ENCODE measurements around the gene ARAP3. TPM values are rescaled to one million over a fixed set of nuclear protein-coding genes. Genes with fewer than 3 reads are reported as not detected.

Gene ARAP3
- total and polyA plus RNA-seq, 9 of the 15 experiments (the other 6 are each of a cell fraction or from before 2014, with no cell fraction given): 0.83 to 25.7 (median 6.4) TPM

DNA sequence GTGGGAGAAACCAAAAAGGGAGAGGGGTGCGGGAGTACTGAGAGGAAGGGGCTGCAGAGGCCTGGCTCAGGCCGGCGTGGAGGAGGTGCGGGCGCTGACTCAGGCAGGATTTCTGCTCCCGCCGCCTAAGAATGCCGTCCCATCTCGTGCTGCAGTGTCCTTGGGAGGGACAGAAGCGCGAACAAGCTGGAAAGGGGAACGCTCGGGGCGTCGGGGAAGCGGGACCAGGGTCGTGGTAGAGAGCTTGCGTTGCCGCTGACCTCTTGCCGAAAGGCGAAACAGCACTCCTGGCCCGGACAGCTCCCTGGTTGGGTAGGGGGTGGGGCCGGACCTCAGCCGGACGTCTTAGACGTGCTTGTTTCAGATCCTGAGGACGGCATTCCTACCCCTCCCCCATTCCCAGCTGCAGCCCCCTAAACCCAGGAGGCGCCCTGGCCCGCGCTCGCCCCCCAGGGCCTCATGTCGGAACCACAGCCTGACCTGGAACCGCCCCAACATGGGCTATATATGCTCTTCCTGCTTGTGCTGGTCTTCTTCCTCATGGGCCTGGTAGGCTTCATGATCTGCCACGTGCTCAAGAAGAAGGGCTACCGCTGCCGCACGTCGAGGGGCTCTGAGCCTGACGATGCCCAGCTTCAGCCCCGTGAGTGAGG, 44.1 kb downstream of the ARAP3 start (continued):
- TF ChIP-seq, protein P1, sequence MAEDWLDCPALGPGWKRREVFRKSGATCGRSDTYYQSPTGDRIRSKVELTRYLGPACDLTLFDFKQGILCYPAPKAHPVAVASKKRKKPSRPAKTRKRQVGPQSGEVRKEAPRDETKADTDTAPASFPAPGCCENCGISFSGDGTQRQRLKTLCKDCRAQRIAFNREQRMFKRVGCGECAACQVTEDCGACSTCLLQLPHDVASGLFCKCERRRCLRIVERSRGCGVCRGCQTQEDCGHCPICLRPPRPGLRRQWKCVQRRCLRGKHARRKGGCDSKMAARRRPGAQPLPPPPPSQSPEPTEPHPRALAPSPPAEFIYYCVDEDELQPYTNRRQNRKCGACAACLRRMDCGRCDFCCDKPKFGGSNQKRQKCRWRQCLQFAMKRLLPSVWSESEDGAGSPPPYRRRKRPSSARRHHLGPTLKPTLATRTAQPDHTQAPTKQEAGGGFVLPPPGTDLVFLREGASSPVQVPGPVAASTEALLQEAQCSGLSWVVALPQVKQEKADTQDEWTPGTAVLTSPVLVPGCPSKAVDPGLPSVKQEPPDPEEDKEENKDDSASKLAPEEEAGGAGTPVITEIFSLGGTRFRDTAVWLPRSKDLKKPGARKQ (CRISPR knock-in tag; IDR thresholded peaks at IDR 0.05): no peak
- TF ChIP-seq SMARCE1 (IDR thresholded peaks at IDR 0.05) (no peak), ARHGAP35 (IDR thresholded peaks at IDR 0.05; ENCODE audit: partially characterized antibody) (no peak), ATF7 (IDR thresholded peaks at IDR 0.05) (0 out of 2 replicates have a peak, but pooled peaks have one; percentile 18), NCOA1 (IDR thresholded peaks at IDR 0.05; ENCODE audit: low read depth) (peak; percentile 47), SRSF3 (IDR thresholded peaks at IDR 0.05; ENCODE audit: insufficient read depth, low read length) (no peak), BRCA1 (IDR thresholded peaks at IDR 0.05) (no peak), BRCA1 (CRISPR knock-in tag; IDR thresholded peaks at IDR 0.05) (0 out of 2 replicates have a peak, but pooled peaks have one; percentile 36), CBFB (CRISPR knock-in tag; IDR thresholded peaks at IDR 0.05) (no peak), NCOA6 (IDR thresholded peaks at IDR 0.05) (peak; percentile 83), ZNF785 (CRISPR knock-in tag; IDR thresholded peaks at IDR 0.05) (no peak), RAD21 (CRISPR knock-in tag; conservative IDR thresholded peaks at IDR 0.05 in 1 of 2, IDR thresholded peaks at IDR 0.05 in 1 of 2) (peak in 1 of 2 experiments; percentile 54; a peak in 2 of 4 replicates), NFIX (CRISPR knock-in tag; IDR thresholded peaks at IDR 0.05; ENCODE audit: low read depth) (no peak), PPARD (CRISPR knock-in tag; IDR thresholded peaks at IDR 0.05) (no peak), RFX5 (IDR thresholded peaks at IDR 0.05; ENCODE audit: low read depth, low read length) (no peak)
- TF ChIP-seq, protein P2, sequence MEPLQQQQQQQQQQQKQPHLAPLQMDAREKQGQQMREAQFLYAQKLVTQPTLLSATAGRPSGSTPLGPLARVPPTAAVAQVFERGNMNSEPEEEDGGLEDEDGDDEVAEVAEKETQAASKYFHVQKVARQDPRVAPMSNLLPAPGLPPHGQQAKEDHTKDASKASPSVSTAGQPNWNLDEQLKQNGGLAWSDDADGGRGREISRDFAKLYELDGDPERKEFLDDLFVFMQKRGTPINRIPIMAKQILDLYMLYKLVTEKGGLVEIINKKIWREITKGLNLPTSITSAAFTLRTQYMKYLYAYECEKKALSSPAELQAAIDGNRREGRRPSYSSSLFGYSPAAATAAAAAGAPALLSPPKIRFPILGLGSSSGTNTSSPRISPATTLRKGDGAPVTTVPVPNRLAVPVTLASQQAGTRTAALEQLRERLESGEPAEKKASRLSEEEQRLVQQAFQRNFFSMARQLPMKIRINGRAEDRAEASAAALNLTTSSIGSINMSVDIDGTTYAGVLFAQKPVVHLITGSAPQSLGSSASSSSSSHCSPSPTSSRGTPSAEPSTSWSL (CRISPR knock-in tag; IDR thresholded peaks at IDR 0.05; ENCODE audit: borderline replicate concordance): no peak
- TF ChIP-seq, protein P3, sequence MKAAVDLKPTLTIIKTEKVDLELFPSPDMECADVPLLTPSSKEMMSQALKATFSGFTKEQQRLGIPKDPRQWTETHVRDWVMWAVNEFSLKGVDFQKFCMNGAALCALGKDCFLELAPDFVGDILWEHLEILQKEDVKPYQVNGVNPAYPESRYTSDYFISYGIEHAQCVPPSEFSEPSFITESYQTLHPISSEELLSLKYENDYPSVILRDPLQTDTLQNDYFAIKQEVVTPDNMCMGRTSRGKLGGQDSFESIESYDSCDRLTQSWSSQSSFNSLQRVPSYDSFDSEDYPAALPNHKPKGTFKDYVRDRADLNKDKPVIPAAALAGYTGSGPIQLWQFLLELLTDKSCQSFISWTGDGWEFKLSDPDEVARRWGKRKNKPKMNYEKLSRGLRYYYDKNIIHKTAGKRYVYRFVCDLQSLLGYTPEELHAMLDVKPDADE (conservative IDR thresholded peaks at IDR 0.05; ENCODE audit: control insufficient read depth, low read depth, low read length): peak; percentile 89
- TF ChIP-seq, protein P4, sequence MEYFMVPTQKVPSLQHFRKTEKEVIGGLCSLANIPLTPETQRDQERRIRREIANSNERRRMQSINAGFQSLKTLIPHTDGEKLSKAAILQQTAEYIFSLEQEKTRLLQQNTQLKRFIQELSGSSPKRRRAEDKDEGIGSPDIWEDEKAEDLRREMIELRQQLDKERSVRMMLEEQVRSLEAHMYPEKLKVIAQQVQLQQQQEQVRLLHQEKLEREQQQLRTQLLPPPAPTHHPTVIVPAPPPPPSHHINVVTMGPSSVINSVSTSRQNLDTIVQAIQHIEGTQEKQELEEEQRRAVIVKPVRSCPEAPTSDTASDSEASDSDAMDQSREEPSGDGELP (CRISPR knock-in tag; IDR thresholded peaks at IDR 0.05; ENCODE audit: borderline replicate concordance): peak; percentile 90
- TF ChIP-seq, protein P5, sequence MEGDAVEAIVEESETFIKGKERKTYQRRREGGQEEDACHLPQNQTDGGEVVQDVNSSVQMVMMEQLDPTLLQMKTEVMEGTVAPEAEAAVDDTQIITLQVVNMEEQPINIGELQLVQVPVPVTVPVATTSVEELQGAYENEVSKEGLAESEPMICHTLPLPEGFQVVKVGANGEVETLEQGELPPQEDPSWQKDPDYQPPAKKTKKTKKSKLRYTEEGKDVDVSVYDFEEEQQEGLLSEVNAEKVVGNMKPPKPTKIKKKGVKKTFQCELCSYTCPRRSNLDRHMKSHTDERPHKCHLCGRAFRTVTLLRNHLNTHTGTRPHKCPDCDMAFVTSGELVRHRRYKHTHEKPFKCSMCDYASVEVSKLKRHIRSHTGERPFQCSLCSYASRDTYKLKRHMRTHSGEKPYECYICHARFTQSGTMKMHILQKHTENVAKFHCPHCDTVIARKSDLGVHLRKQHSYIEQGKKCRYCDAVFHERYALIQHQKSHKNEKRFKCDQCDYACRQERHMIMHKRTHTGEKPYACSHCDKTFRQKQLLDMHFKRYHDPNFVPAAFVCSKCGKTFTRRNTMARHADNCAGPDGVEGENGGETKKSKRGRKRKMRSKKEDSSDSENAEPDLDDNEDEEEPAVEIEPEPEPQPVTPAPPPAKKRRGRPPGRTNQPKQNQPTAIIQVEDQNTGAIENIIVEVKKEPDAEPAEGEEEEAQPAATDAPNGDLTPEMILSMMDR (IDR thresholded peaks at IDR 0.05 in 2 of 3, conservative IDR thresholded peaks at IDR 0.05 in 1 of 3; ENCODE audit: insufficient read depth in 2 of 3, low read depth in 1 of 3, low read length in 3 of 3): peak; percentile 49 to 72 (median 66); a peak in 5 of 6 replicates

Measured in K562 (cell line).